ENCODE measurements around the gene MAP2.

- no peak for TF ChIP-seq CTCF (conservative IDR thresholded peaks at IDR 0.05 in 1 of 2, IDR thresholded peaks at IDR 0.05 in 1 of 2; ENCODE audit: low read depth in 1 of 2, low read length in 2 of 2)
- no peak for TF ChIP-seq EZH2 (IDR thresholded peaks at IDR 0.05; ENCODE audit: low read length, missing control alignments)
These were observed 75.2 kb downstream of the MAP2 start for GRCh38 chr2:209499069-209499468.
